Measurements from ENCODE around the gene MAP2K5.

Gene MAP2K5

DNA sequence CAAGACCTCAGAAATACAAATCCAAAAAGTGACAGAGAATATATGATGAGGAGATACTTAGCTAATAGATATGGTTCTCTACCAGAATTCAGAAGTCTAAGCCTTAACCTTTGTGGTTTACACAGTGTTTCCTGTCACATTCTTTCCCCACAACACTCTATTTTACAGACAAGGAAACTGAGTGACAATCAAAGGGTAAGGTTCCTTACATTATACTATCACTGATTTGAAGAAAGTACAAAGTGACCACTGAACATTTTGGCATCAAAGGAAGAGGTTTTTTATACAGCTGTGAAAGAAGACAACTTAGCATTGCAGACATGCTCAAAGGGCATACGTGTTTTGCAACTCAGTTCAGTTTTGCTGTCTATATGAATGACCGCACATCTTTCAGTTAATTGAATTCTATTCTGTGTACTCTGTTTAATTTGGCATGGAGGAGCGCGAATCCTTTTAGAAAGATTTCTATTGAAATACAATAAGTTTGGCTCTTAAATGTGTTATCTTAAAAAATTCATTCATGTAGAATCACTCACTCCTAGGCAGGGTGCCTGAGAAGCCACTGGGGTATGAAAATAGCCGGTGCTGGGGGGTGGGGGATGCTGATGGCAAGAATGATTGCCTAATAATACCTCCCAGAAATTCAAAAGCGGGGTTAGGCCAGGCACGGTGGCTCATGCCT lies 216.3 kb downstream of the MAP2K5 start:
- no peak for DNase-seq (ENCODE audit: low read depth)

- no peak for DNase-seq (ENCODE audit: low read depth)
These were observed 218.4 kb downstream of the MAP2K5 start for GRCh38 chr15:67760901-67761300.

DNA sequence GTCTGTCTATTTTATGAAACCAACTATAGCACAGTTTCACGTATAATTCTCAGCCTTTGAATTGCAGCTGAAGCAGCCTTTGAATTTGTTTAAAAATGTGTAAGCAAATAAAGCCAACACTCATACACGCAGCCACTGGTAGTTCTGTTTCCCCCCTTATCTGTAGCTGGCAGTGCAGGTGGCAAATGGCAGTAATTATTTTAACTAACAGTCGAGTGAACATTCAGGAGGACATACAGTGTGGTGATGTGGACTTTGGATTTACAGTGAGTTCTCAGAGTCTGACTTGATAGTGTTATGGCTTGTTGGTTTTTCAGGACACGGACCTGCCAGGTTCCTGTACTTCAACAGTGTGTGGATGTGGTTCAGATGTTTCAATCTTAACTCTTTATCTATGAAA lies 218.8 kb downstream of the MAP2K5 start:
- no peak for DNase-seq (ENCODE audit: low read depth)

DNA sequence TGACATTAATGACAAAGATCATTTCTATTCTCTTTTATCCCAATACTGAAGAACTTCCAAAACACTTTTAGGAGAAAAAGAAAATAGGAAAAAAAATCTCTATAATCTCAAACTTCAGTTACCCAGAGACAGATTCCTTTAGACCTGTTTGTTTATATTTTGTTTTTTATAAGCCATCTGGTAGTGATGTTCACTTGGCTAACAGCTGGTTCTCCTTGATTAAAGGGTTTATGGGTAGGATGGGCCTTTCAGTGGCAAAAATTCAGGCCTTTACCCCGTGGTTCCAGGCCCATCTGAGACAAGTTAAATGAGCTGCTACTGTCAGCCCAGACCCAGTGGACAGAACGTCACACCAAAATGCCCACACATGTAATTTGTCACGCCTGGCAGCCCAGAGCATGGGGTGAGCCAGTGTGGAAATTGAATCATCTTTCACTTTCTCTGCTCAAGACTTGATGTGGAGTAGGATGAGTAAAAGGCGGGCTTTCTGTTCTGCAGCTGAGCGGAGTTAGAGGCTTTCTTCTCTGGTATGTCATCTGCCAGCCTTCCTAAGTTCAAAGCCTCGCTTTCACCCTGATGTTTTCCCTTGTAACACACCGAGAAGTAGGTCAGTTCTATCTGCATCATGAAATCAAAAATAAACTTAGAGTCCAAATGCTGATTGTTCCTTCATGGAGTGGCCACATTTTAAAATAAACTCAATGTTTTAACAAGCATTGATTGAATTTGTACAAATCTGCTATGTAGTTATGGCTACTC lies 220.3 kb downstream of the MAP2K5 start:
- peak; percentile 55 for DNase-seq (ENCODE audit: low read depth)

DNA sequence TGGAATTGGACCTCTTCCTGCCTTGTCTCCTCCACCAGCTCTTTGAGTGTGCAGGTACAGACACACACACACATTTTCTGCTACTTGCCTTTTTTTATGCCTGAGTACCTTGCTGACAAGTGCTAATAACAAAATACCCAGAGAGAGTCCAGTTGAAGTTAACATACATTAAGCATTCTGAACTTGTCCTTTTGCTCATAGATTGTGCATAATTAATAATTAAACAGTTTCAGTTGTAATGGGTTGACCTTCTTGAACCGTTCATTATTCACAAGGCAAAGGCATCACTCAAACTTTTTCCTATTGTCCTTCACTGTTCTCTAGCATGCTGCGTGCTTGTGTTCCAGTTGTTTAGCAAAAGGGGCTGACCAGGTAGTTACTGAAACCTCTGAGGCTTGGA lies 223.2 kb downstream of the MAP2K5 start:
- DNase-seq (ENCODE audit: low read depth): no peak

- DNase-seq (ENCODE audit: low read depth): no peak
These were observed 224.5 kb downstream of the MAP2K5 start for GRCh38 chr15:67766968-67767367.

GRCh38 chr15:67768313-67768977 lies 225.9 kb downstream of the MAP2K5 start:
- DNase-seq (ENCODE audit: low read depth): no peak

GRCh38 chr15:67769497-67770357 lies 227.2 kb downstream of the MAP2K5 start:
- DNase-seq (ENCODE audit: low read depth): no peak

GRCh38 chr15:67770358-67770628 lies 227.8 kb downstream of the MAP2K5 start:
- no peak for DNase-seq (ENCODE audit: low read depth)

- no peak for DNase-seq (ENCODE audit: low read depth)
These were observed 228.8 kb downstream of the MAP2K5 start for GRCh38 chr15:67771189-67771800.

- no peak for DNase-seq (ENCODE audit: low read depth)
These were observed 232.1 kb downstream of the MAP2K5 start for GRCh38 chr15:67774626-67775025.

- DNase-seq (ENCODE audit: low read depth): no peak
These were observed 232.7 kb downstream of the MAP2K5 start for GRCh38 chr15:67775250-67775649.

GRCh38 chr15:67775998-67776397 lies 233.5 kb downstream of the MAP2K5 start:
- no peak for DNase-seq (ENCODE audit: low read depth)

DNA sequence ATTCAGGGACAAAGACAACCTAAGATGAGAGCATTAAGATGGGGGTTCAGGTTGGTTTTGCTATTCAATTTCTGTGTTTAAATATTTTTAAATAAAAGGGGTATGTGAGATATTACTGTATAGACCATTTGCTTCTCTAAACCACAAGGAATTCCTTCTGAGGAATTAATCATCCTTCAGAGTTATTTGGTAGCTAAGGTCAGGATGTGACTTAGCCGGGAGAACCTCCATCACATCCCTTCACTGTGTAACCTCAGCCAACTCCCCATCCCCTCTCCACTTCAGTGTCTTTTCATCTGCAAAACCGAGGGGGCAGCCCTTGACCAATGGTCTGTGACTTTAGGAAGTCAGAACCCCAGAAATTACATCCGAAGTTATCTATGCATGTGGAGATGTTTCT lies 234.1 kb downstream of the MAP2K5 start:
- no peak for DNase-seq (ENCODE audit: low read depth)

- no peak for DNase-seq (ENCODE audit: low read depth)
These were observed 234.6 kb downstream of the MAP2K5 start for GRCh38 chr15:67777071-67777470.

- no peak for DNase-seq (ENCODE audit: low read depth)
These were observed 235.3 kb downstream of the MAP2K5 start for GRCh38 chr15:67777773-67778172.

- no peak for DNase-seq (ENCODE audit: low read depth)
These were observed 236.6 kb downstream of the MAP2K5 start for GRCh38 chr15:67778968-67779548.

GRCh38 chr15:67779549-67780111 lies 237.1 kb downstream of the MAP2K5 start:
- DNase-seq (ENCODE audit: low read depth): no peak

DNA sequence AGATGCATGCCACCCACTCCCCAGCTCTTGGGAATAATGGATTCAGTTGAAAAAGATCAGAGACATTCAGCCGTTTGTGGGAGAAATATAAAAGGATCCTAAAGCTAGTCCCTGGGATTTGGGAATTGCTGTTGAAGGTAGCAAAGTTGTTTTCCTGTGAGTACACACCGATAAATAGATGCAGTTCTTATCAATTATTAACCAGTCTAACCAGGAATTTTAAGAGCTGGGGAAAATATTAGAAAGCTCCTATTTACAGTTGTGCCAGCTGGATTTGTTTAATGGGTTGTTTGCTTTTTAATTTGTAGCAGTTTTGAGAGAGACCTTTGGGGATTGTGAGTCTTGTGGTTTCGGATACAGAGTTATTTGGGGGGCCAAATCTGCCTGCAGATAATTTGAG lies 238.6 kb downstream of the MAP2K5 start:
- no peak for DNase-seq (ENCODE audit: low read depth)

DNA sequence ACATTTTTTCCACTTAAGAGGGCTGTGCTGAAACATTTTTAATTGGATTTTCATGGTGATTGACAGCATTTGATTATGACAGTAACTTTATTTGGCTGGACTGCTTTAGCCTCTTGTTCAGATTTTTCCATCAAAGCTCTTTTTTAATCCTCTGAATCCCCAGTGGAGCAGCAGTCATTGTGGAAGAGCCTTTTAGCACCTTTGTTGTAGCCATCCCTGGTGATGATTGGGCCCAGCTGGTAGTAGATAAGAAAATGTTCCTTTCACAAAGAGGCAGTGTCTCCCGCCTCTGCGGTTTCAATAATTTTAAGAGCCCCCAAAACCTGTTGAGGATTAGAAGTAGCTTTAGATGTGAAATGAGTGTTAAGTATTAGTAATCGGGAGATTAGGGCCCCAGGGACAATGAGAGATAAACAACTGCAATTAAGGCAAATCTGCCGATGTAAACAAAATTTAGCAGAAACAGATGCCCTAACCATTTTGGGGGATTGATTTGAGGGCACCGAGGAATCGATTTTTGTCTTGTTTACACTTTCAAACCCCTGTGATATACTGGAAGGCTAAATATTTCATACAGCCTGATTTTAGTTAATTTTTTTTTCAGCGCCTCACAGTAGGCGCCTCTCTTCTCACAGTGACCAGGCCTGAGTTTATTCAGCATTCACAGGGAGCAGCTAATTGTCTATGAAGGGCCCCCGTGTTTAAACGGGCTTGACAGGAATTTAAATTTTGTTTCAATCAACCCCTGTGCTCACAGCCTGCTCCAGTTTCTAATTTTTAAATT lies 239.6 kb downstream of the MAP2K5 start:
- no peak for DNase-seq (ENCODE audit: low read depth)

DNA sequence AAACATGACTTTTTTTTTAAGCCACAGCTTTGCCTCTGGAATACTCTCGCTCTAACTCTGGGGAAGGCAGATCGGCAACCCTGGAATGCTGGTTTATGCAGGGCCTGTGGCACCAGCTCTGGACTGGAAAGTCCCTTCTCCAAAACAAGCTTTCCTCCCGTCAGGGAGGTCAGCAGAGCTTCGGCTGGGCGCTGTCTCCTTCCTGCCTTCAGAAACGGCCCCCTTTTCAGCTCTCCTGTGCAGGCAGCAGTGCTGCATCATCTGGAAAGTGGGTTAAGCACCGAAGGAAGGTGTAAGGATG lies 240.1 kb downstream of the MAP2K5 start:
- no peak for DNase-seq (ENCODE audit: low read depth)

Measured in activated T-cell treated with anti-CD3 and anti-CD28 coated beads for 48 hours (primary cell).